H1 (cell line): ENCODE data around the gene HNF1B.

Source experiments
- BRCA1 ChIP-seq: IDR thresholded peaks from 2 replicates; pipeline ENCODE4 v1.6.1; 2012; ENCODE audit warnings: low read depth, low read length, improper control_type of control experiment
- EP300 ChIP-seq, 2 experiments: IDR thresholded peaks; 1 replicate in 1 of 2; 2 replicates in 1 of 2; pipeline ENCODE4 v1.6.1; 2011 to 2012; ENCODE audit warnings: low read depth in 2 of 2, low read length in 2 of 2, mild to moderate bottlenecking in 2 of 2, borderline replicate concordance in 1 of 2, inconsistent platforms in 1 of 2, moderate library complexity in 1 of 2
- EZH2 ChIP-seq: fragments of 200-600 bp; sonication (generic); IDR thresholded peaks from 2 replicates; pipeline ENCODE4 v1.7.1; 2012; ENCODE audit warnings: low read depth, mild to moderate bottlenecking, moderate library complexity, low read length, inconsistent platforms; ENCODE audit not compliant: severe bottlenecking
- MAFK ChIP-seq: IDR thresholded peaks from 2 replicates; pipeline ENCODE4 v1.6.1; 2012; ENCODE audit warnings: low read depth, mild to moderate bottlenecking, improper control_type of control experiment, low read length
- POLR2A ChIP-seq, 2 experiments: IDR thresholded peaks; 1 replicate in 1 of 2; 2 replicates in 1 of 2; pipeline ENCODE4 v1.6.1; 2011; ENCODE audit warnings: low read depth in 2 of 2, low read length in 2 of 2, mild to moderate bottlenecking in 2 of 2; ENCODE audit errors: control extremely low read depth in 1 of 2
- POLR2AphosphoS5 ChIP-seq: IDR thresholded peaks from 2 replicates; pipeline ENCODE4 v1.6.1; 2011; ENCODE audit warnings: low read depth, low read length
- RNF2 ChIP-seq: fragments of 200-900, 300-1000 bp; sonication (generic); IDR thresholded peaks from 2 replicates; pipeline ENCODE4 v1.7.1; 2016; ENCODE audit warnings: borderline replicate concordance, low read depth, mild to moderate bottlenecking, antibody characterized with exemption, low read length; ENCODE audit not compliant: poor library complexity, severe bottlenecking; ENCODE audit errors: missing control alignments
- SUZ12 ChIP-seq: fragments of 200-600 bp; sonication (generic); IDR thresholded peaks from 2 replicates; pipeline ENCODE4 v1.6.1; 2012; ENCODE audit warnings: mild to moderate bottlenecking, inconsistent platforms, low read length, moderate library complexity, mixed read lengths
- TCF12 ChIP-seq: IDR thresholded peaks from 2 replicates; pipeline ENCODE4 v1.6.1; 2011; ENCODE audit warnings: low read depth, mild to moderate bottlenecking, low read length
- TF ChIP-seq, protein P1 (sequence below), 3 experiments: IDR thresholded peaks; 1 replicate in 2 of 3; 2 replicates in 1 of 3; pipeline versions ENCODE4 v1.5.1 to v1.6.1; 2011; ENCODE audit warnings: low read length in 3 of 3, mild to moderate bottlenecking in 3 of 3, inconsistent platforms in 2 of 3, low read depth in 1 of 3, moderate library complexity in 1 of 3; ENCODE audit not compliant: insufficient read depth in 1 of 3; ENCODE audit errors: control extremely low read depth in 1 of 3
- TF ChIP-seq, protein P2 (sequence below): IDR thresholded peaks from 2 replicates; pipeline ENCODE4 v1.6.1; 2012; ENCODE audit warnings: inconsistent platforms

DNA sequence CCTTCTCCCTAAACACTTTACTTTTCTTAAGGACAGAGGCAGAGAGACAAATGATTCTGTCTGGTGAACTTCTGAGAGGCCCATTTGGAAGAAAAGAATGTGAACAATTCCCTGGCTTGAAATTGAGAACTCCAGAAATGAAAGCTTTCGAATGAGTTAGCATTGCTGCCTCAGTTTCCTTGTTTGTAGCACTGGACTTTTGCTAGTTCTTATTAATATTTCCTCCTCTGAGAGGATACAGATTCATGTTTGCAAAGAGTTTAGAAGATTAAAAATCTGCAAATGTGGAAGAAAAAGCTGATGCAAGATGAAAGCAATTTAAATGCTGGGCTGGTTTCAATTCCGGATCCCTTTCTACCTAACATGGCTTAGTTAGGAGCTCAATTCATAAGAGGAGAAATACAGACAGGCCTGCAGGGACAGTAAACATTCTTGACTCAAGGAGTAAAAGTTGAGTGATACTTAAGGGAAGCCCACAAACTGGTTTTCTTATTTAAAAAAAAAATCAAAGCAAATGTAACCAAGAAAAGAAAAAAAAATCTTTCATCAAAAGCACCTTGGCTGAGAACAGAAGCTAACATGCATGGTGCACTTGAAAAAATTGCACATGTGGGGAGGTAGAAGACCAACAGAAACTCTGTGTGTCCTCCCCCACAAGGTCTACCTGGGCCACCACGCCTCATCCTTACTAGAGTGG, 27.1 kb downstream of the HNF1B start:
- TF ChIP-seq POLR2A (IDR thresholded peaks at IDR 0.05; ENCODE audit: control extremely low read depth in 1 of 2, low read depth in 2 of 2, low read length in 2 of 2) (no peak), SUZ12 (no peak), EZH2 (no peak), TCF12 (no peak), BRCA1 (no peak), EP300 (IDR thresholded peaks at IDR 0.05; ENCODE audit: borderline replicate concordance in 1 of 2, low read depth in 2 of 2, low read length in 2 of 2) (no peak), POLR2AphosphoS5 (no peak), RNF2 (no peak), MAFK (no peak)
- TF ChIP-seq, protein P1, sequence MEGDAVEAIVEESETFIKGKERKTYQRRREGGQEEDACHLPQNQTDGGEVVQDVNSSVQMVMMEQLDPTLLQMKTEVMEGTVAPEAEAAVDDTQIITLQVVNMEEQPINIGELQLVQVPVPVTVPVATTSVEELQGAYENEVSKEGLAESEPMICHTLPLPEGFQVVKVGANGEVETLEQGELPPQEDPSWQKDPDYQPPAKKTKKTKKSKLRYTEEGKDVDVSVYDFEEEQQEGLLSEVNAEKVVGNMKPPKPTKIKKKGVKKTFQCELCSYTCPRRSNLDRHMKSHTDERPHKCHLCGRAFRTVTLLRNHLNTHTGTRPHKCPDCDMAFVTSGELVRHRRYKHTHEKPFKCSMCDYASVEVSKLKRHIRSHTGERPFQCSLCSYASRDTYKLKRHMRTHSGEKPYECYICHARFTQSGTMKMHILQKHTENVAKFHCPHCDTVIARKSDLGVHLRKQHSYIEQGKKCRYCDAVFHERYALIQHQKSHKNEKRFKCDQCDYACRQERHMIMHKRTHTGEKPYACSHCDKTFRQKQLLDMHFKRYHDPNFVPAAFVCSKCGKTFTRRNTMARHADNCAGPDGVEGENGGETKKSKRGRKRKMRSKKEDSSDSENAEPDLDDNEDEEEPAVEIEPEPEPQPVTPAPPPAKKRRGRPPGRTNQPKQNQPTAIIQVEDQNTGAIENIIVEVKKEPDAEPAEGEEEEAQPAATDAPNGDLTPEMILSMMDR (IDR thresholded peaks at IDR 0.05; ENCODE audit: control extremely low read depth in 1 of 3, insufficient read depth in 1 of 3, low read depth in 1 of 3, low read length in 3 of 3), result no peak
- TF ChIP-seq, protein P2, sequence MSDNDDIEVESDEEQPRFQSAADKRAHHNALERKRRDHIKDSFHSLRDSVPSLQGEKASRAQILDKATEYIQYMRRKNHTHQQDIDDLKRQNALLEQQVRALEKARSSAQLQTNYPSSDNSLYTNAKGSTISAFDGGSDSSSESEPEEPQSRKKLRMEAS, result no peak
